Activated T-helper 2 cell treated with anti-CD3 and anti-CD28 coated beads, Interferon-gamma antibody, Interleukin-2, Interleukin-4, amounts not matched to agents 10 μg/mL and 5 μg/mL and 100 μg/mL, durations not matched to agents 14 hours and 24 hours and 36 hours (primary cell): ENCODE data around the gene ADAMTS6. TPM values are rescaled to one million over a fixed set of nuclear protein-coding genes. Genes with fewer than 3 reads are reported as not detected.

Source experiments
- DNase-seq: peaks from one replicate; pipeline ENCODE4 v3.0.0; 2021; ENCODE audit warnings: low spot score
- H3K27ac Mint-ChIP-seq: one replicate; pipeline ENCODE4 v1.8.0; 2021; ENCODE audit warnings: mixed read lengths
- H3K27me3 Mint-ChIP-seq: one replicate; pipeline ENCODE4 v1.8.0; 2021; ENCODE audit warnings: low read depth, mixed read lengths
- H3K36me3 Mint-ChIP-seq: one replicate; pipeline ENCODE4 v1.8.0; 2021; ENCODE audit warnings: low read depth, mixed read lengths
- H3K4me1 Mint-ChIP-seq: one replicate; pipeline ENCODE4 v1.8.0; 2021; ENCODE audit warnings: low read depth, mixed read lengths
- H3K4me3 Mint-ChIP-seq: one replicate; pipeline ENCODE4 v1.8.0; 2021; ENCODE audit warnings: low read depth, mild to moderate bottlenecking, moderate library complexity, mixed read lengths
- H3K9me3 Mint-ChIP-seq: one replicate; pipeline ENCODE4 v1.8.0; 2021; ENCODE audit warnings: mixed read lengths
- intact Hi-C: fragments of 100-400 bp; cut with micrococcal nuclease; formaldehyde crosslinking; loops from one replicate; pipeline ENCODE4 v1.15.1; 2023
- total RNA-seq: library from RNA; stranded (reverse); gene quantifications from 2 replicates; pipeline ENCODE4 v1.2.3, GENCODE V29; 2022

The ADAMTS6 gene
- total RNA-seq, 1 donor from 2014 or later, result 1.4 TPM

- H3K27ac Mint-ChIP-seq, result no peak overlapping the region
- H3K4me3 Mint-ChIP-seq, result no peak overlapping the region
- intact Hi-C loops, result no loop called here
- no peak for DNase-seq
- H3K36me3 Mint-ChIP-seq, result no peaks in the 10 kb centered on the region
- H3K9me3 Mint-ChIP-seq, result no peaks in the 10 kb centered on the region
- no peaks in the 10 kb centered on the region for H3K4me1 Mint-ChIP-seq
- no peaks in the 10 kb centered on the region for H3K27me3 Mint-ChIP-seq
Observed at GRCh38 chr5:65247594-65247993, 234.1 kb downstream of the ADAMTS6 start.

DNA sequence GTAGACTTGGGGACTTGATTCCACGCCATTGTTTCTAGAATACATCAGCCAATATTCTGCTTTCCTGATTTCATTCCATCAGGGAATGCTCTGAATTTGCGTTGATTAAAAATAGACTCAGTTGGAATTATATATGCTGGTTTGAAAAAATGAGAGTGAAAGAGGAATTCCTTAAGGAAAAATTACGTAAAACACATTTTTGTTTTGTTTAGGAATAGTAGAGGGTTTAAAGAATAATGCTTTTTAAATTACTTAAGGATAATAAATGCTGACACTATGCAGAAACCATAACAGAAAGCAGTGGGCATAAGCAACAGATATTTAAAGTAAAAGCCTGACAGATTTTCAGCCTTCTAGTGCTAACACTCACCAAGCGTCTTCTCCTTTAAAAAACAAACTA is 235.0 kb downstream of the ADAMTS6 start:
- no peaks in the 10 kb centered on the region for H3K9me3 Mint-ChIP-seq
- no peaks in the 10 kb centered on the region for H3K36me3 Mint-ChIP-seq

GRCh38 chr5:65244031-65244430 is 237.7 kb downstream of the ADAMTS6 start:
- Mint-ChIP-seq H3K27me3 (no peaks in the 10 kb centered on the region), H3K4me3 (no peak overlapping the region), H3K9me3 (no peaks in the 10 kb centered on the region), H3K4me1 (no peaks in the 10 kb centered on the region), H3K27ac (no peak overlapping the region), H3K36me3 (no peaks in the 10 kb centered on the region)
- DNase-seq, result no peak
- intact Hi-C loops, result no loop called here

More for the DNA sequence above, 235.0 kb downstream of the ADAMTS6 start:
- H3K27me3 Mint-ChIP-seq, result no peaks in the 10 kb centered on the region
- no peaks in the 10 kb centered on the region for H3K4me1 Mint-ChIP-seq
- H3K4me3 Mint-ChIP-seq, result no peak overlapping the region
- intact Hi-C loops, result no loop called here
- no peak overlapping the region for H3K27ac Mint-ChIP-seq
- DNase-seq, result no peak

DNA sequence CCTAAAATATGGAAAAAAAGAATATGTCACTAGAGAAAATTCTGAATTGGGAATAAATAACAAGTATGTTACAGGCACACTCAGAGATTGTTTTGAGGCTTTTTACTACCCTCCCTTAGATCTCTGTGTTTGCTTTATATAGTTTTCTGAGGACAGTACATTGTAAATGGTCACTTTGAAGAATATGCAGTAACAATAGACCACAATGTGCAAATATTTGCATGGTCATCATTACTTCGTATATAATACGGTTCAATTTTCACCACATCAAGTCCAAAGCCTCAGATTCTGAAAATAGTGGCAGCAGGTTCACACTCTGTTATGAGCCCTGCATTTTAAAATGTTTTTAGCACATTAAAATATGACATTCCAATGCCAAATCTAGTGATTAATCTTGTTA is 238.6 kb downstream of the ADAMTS6 start:
- Mint-ChIP-seq H3K4me3 (no peak overlapping the region), H3K27me3 (no peaks in the 10 kb centered on the region), H3K36me3 (no peaks in the 10 kb centered on the region), H3K9me3 (no peaks in the 10 kb centered on the region), H3K27ac (no peak overlapping the region), H3K4me1 (no peaks in the 10 kb centered on the region)
- intact Hi-C loops, result no loop called here
- DNase-seq, result no peak

DNA sequence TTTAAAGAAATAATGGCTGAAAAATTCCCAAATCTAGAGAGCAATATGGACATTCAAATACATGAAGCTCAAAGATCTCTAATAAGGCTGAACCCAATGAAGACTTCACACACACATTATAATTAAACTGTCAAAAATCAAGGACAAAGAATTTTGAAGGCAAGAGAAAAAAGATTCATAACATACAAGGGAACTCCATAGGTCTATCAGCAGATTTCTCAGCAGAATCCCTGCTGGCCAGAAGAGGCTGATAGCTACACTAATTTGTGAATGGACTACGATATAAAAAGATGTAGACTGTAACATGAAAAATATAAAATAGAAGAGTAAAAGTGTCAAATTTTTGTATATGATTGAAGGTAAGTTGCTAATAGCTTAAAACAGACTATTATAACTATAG is 251.9 kb downstream of the ADAMTS6 start:
- no peak overlapping the region for H3K27ac Mint-ChIP-seq
- H3K36me3 Mint-ChIP-seq, result no peaks in the 10 kb centered on the region
- H3K27me3 Mint-ChIP-seq, result no peaks in the 10 kb centered on the region
- no peaks in the 10 kb centered on the region for H3K4me1 Mint-ChIP-seq
- DNase-seq, result no peak
- peaks cover 29% of the 10 kb centered on the region for H3K9me3 Mint-ChIP-seq
- H3K4me3 Mint-ChIP-seq, result no peak overlapping the region
- intact Hi-C loops, result no loop called here

DNA sequence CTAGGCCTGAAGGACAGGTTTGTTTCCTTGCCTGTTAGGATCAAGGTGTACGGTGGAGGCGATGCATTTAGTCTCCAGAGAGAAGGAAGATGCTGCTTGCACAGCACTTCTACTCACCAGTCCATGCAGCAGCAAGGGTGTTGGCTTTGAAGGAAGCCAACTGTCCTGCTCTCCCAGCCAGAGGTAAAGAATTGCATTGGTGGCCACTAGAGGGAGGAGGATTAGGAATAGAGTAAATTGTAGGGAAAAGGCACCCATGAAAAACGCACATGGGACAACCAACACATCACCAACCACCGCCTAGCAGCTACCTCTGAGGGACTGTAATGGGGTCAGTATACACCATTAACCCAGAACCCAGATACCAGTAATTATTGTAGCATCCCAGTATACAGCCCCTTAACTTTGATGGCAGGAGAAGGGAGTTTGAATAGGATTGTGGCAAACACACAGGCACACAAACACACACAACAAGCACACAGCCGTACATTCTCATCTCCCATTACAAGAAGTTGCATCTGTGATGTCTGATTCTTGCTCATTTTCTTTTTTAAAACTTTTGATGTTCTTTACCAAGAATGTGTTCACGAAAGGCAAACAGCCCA is 267.7 kb downstream of the ADAMTS6 start:
- intact Hi-C loops, result no loop called here
- H3K27me3 Mint-ChIP-seq, result peaks cover 6% of the 10 kb centered on the region
- no peak overlapping the region for H3K4me3 Mint-ChIP-seq

DNA sequence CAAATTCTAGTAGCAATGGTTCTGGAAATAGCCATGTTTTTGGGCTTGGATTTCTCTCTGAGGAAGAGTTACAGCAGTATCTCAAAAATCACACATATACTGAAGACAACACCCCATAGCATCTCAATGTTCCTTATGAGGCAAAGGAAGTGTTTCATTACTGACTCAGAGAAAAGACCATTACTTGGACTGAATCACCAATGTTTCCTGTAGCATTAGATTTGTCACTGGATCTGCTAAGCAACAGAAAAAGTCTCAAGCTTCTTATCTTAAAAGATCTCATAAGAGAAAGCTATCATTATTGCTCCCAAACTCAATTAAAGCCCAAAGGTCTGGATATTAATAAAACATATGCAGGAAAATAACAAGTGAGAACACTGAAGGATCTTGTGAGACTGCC is 272.4 kb downstream of the ADAMTS6 start:
- DNase-seq, result no peak
- Mint-ChIP-seq H3K4me1 (no peaks in the 10 kb centered on the region), H3K9me3 (no peaks in the 10 kb centered on the region), H3K4me3 (no peak overlapping the region), H3K27ac (no peak overlapping the region), H3K36me3 (no peaks in the 10 kb centered on the region), H3K27me3 (peaks cover 6% of the 10 kb centered on the region)
- intact Hi-C loops, result no loop called here

More for the DNA sequence above, 267.7 kb downstream of the ADAMTS6 start:
- no peak for DNase-seq
- Mint-ChIP-seq H3K4me1 (no peaks in the 10 kb centered on the region), H3K27ac (no peak overlapping the region), H3K36me3 (no peaks in the 10 kb centered on the region), H3K9me3 (no peaks in the 10 kb centered on the region)

- Mint-ChIP-seq H3K27me3 (peaks cover 16% of the 10 kb centered on the region), H3K4me1 (no peaks in the 10 kb centered on the region), H3K27ac (no peak overlapping the region), H3K36me3 (no peaks in the 10 kb centered on the region), H3K4me3 (no peak overlapping the region), H3K9me3 (no peaks in the 10 kb centered on the region)
- no peak for DNase-seq
- intact Hi-C loops, result no loop called here
Observed at GRCh38 chr5:65204966-65205365, 276.8 kb downstream of the ADAMTS6 start.

DNA sequence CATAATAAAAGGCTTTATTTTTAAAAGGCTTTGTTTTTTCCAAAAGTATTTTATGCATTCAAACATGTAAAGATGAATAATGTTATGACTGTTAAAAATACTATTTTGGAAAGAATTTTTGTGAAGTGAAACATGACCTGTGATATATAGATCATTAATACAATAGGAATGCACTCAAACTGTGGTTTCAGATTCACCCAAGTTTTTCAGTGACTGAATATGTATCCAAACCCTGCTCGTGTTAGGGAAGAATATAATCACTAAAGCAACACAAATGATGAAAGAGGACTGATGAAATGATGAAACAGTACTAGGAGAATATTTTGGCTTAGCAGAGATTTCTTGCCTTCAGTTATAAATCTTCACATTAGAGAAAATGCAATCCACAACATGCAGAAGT is 278.0 kb downstream of the ADAMTS6 start:
- Mint-ChIP-seq H3K27me3 (peaks cover 20% of the 10 kb centered on the region), H3K27ac (no peak overlapping the region), H3K4me1 (no peaks in the 10 kb centered on the region), H3K4me3 (no peak overlapping the region), H3K36me3 (no peaks in the 10 kb centered on the region), H3K9me3 (no peaks in the 10 kb centered on the region)
- intact Hi-C loops, result no loop called here
- no peak for DNase-seq

DNA sequence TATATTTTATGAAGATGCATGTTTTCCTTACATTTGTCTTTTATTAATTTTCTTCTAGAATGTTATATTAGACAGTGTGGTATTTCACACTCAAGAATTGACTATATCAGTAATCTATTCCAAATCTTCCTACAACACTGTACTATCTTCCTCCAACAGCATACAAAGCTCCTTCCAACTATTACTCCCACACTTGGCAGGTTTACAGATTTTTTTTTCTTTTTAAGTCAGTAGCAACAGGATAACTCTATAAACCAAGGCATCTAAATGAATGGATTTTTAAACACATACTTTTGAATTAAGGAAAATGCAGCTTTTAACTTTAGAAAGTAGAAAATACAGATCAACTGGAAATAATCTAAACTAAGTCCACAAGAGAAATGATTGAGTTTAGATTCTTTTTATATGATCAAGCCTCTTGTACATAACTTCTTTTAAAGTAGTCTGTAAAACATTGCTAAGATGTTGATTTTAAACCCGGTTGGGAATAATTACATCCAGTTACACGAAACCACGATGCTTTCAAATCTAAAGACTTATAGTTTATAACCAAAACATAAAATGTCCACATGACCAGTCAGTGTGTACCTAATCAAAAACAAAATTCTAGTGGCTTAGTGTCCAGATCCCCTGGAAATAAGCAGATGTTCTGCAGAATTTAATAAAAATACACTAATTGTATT is 281.6 kb downstream of the ADAMTS6 start:
- H3K4me3 Mint-ChIP-seq, result no peak overlapping the region
- H3K9me3 Mint-ChIP-seq, result no peaks in the 10 kb centered on the region
- no peak for DNase-seq
- H3K36me3 Mint-ChIP-seq, result no peaks in the 10 kb centered on the region
- intact Hi-C loops, result no loop called here
- H3K27me3 Mint-ChIP-seq, result peaks cover 15% of the 10 kb centered on the region
- no peaks in the 10 kb centered on the region for H3K4me1 Mint-ChIP-seq
- no peak overlapping the region for H3K27ac Mint-ChIP-seq

GRCh38 chr5:65198456-65199120 is 283.1 kb downstream of the ADAMTS6 start:
- H3K4me3 Mint-ChIP-seq, result no peak overlapping the region
- H3K27me3 Mint-ChIP-seq, result peaks cover 16% of the 10 kb centered on the region
- no peaks in the 10 kb centered on the region for H3K36me3 Mint-ChIP-seq
- no peak overlapping the region for H3K27ac Mint-ChIP-seq
- H3K9me3 Mint-ChIP-seq, result no peaks in the 10 kb centered on the region
- intact Hi-C loops, result no loop called here
- H3K4me1 Mint-ChIP-seq, result no peaks in the 10 kb centered on the region
- DNase-seq, result no peak

DNA sequence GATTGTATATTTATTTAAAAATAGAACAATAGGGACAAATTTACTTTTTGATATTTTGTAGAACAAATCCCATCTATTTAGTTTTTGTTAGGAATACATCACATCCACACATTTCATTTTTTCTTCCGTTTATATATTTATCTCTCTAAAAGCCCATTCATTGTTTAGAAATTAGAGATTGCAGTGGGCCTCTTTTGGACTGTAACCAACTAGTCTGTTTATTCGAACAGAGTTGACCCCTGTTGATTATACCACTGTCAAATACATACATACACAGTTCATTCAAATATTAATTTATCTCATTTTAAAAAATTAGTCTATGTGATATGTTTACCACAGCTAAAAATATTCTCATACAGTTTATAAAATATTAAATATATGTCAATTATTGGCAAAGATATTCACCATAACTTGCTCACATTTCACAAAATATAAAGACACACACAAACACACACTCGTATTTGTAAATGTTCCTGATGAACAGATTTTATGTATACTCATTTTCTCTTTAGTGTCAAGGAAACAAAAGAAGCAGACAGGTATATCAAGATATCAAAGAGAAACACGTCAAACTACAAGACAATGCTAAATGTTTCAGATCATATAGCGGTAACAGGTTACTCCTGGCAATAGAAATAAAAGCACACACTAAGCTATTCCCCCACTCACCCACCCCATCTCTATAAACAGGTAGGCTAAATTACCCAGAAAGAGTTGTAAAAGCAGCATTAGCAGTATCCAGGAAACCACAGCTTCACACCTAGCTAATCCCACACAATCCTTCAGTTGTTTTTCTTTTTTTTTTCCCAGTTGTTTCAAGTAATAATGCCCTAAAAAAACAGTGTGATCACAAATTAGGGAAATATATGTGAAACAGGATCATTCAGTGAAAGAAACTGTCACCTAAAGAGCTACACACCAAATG is 283.9 kb downstream of the ADAMTS6 start:
- no peak for DNase-seq
- Mint-ChIP-seq H3K4me1 (no peaks in the 10 kb centered on the region), H3K4me3 (no peak overlapping the region), H3K27ac (no peak overlapping the region), H3K9me3 (no peaks in the 10 kb centered on the region), H3K27me3 (peaks cover 15% of the 10 kb centered on the region), H3K36me3 (no peaks in the 10 kb centered on the region)
- intact Hi-C loops, result no loop called here
